Stimulated activated CD8-positive, alpha-beta memory T cell treated with anti-CD3 and anti-CD28 coated beads, Interleukin-4, amount 100 ng/mL, for 1 hour (primary cell): ENCODE results near the gene ASB13.

Experiments
- DNase-seq, 2 donors: peaks; one replicate each; pipeline ENCODE4 v3.0.0-alpha.2; 2020; ENCODE audit warnings: low read depth in 2 of 2, low spot score in 1 of 2

Gene ASB13, protein sequence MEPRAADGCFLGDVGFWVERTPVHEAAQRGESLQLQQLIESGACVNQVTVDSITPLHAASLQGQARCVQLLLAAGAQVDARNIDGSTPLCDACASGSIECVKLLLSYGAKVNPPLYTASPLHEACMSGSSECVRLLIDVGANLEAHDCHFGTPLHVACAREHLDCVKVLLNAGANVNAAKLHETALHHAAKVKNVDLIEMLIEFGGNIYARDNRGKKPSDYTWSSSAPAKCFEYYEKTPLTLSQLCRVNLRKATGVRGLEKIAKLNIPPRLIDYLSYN

DNA sequence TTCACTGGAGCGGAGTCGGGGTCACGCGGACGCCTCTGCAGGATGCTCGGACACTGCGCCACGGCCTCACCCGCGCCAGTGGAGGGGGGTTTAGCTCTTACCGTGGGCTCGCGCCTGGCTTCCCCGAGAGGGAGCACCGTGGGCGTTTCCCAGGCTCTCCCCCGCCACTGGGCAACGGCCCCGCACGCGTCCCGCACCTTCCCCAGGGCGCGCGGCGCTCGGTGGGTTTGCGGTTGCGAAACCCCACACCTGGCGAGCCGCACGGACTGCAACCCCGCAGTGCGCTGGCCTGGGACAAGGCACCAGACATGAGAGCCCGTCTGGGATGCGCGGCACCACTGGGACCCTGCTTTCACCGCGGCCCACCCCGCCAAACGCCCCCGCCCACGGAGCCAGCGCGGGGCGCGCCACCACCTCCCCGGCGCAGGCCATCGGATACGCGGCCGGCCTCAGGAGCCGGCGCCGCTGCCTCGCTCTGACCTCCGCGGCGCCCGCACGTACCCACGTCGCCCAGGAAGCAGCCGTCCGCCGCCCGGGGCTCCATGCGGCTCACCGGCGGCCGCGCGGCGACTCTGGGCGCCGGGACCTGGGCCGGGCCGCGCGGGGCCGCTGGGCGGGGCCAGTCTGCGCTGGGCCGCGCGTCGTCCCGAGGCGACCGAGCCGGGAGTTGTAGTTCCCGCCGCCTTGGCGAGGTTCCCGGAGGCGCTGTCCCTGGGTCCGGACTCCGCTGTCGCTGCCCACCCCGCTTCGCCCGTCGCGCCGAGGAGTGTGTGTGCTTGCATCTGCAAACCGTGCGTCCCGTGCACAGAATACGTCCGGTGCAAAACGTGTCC is at the start of gene ASB13:
ASB13 (minus strand) TSS at position 588 of the 833 bp plus-strand sequence; CDS start at position 544, 44 bp downstream.
- no peak for DNase-seq

DNA sequence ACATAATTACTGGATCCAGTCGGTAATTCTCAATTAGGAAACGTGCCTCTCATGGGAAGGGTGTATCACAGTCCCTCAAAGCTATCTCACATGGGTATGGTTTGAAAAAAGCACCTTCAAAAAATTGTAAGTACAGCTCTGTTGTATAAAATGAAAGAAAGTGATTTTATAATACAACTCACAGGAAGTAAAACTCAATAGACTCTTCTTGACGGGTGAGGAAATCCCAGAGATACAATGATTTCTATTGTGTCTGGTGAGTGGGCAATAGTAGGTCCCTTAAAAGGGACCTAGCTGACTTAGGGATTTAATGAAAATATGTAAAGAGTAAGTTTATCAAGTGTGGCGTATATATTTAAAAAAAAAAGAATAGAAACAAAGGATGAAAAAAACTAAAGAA is 45.2 kb upstream of the ASB13 start:
- no peak for DNase-seq

DNA sequence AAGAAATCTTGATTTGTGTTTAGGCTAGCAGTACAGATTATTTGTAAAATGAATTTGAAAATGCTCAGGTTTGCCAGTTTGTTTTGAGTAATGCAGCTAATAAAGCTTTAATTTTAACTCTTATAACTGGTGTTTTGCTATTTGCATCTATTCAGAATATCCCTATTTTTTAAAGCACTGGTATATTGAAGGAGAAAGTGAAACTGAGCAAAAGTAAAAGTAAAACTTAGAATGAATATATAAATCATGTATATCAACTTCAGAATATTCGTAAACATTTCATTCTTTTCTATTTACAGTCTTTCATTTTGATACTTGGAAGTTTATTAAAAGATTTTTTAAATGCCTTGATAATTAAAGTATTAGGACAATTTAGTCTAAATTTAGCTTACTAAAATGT is 44.5 kb upstream of the ASB13 start:
- DNase-seq = no peak

DNA sequence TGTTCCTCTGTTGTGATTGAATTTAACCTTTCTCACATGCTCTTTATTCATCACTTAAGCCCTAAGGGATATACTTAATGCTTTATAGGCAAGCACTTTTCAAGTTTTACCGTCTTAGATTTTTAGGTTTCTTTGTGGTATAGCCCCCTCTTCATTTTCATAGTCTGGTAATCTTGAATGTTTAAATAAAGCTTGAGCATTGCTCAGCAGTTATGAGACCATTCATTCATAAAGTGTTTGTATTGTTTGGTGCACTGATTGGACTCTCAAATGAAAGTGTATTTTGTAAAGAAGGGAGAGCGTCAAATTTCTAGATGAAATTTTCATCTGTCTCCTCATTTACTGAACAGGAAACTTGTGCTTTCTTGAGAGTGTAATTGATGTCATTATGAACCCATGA is 43.5 kb upstream of the ASB13 start:
- DNase-seq = no peak

DNA sequence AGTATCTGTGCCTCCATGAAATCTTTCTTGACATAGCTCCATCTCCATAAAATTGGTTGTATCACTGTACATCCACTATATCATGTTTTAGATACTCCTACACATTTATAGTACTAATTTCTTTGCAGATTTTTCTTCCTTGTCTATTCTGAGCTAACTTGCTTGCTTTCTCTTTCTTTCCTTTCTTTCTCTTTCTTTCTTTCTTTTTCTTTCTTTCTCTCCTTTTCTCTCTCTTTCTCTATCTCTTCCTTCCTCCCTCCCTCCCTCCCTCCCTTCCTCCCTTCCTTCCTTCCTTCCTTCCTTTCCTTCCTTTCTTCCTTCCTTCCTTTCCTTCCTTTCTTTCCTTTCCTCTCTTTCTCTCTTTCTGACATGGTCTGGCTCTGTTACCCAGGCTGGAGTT is 42.0 kb upstream of the ASB13 start:
- DNase-seq = no peak

DNA sequence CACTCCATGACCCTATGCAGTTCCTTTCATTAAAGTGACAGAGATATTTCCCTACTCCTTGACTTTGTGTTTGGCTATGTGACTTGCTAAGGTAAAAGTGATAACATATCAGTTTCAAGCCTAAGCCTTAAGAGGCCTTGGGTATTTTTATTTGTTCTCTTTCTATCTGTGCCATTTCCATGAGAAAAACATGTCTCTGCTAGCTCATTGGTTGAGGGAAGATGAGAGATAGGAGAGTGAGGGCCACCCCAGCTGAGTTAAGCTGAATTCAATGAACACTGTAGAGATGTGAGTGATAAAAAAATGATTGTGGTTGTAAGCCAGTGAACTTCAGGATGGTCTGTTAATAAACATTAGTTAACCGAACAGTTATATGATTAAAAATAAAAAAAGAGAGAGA is 31.7 kb upstream of the ASB13 start:
- no peak for DNase-seq

DNA sequence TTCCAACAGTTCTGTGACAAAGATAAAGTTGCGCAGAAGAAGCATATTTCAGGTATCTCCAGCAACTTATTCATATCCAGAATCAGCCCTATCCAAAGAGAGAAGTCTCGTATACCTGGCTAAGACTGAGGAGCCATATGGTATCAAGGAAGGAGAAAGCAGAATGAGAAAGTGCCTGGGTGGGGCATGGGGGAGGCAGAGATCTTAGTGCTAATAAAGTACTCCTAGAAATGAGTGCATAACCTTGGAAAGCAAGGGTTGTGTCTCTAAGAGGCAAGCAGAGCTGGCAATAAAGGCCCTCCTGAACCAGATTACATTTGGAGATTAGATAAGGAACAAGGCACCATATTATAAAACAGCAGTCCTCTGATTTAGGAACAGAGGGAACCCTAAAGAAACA is 30.9 kb upstream of the ASB13 start:
- no peak for DNase-seq

DNA sequence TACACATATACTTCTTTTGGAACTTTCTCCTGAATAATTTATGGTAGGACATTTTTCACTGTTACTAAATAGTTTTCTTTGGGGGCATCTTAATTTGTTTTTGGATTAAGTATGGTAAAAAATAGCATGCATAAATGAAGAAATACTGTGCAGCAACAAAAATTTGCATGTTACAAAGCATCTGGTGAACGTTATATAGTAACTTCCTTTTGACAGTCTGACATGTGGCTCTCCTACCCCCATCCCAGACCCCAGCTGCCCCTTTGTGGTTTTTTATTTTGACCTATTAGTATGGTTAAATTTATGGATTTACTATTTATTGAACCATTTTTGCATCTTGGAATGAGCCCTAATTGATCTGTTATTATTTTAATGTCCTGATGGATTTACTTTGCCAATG is 28.2 kb upstream of the ASB13 start:
- DNase-seq = no peak

DNA sequence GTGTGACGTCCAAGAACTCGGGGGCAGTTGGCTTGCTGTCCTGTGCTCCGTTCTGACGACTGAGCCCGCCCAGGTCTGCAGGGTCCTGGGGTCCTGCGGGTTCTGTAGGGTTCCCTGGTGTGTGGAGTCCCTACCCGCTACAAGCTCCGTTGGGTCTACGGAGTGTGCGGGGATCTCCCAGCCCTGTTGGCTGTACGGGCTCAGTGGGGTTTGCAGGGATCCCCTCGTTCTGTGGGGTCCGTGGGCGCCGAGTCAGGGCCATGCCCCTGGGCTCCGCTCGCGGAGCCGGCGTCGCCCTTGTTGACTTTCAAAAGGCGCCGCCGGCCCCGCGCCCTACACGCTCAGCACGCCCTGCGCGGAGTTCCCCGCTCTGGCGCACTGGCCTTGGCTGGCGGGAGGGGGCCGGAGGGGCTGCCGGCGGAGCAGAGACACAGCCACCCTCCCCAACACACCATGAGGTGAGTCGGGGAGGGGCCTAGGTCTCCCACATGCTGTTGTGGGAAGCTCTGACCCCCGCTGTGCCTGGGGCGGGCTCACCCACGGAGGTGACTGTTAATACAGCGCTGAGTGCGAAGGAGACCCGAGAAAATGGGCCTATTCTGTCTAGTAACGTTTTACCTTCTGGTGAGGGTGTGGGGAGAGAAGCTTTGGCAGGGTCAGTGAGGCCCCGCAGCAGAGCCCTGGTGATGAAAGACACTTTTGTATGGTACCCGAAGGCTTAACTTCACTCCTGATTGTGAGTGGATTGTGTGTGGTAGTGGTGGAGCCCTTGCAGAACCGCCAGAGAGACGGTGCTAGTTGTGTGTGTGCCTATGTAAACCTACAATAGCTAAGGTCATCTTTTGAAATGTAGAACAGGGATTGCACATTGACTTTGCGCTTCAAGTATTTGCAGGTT is 26.3 kb upstream of the ASB13 start:
- DNase-seq = peak; percentile 19 to 22

DNA sequence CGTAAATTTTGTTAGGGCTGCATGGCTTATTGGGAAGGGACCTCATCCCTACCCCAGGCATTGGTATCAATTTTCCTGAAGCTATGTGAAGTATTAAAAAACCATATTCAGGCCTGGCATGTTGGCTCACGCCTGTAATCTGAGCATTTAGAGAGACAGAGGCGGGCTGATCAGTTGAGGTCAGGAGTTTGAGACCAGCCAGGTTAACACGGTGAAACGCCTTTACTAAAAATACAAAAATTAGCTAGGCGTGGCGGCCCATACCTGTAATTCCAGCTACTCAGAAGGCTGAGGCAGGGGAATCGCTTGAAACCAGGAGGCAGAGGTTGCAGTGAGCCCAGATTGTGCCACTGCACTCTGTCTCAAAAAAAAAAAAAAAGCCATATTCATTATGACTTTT is 25.4 kb upstream of the ASB13 start:
- DNase-seq = no peak

DNA sequence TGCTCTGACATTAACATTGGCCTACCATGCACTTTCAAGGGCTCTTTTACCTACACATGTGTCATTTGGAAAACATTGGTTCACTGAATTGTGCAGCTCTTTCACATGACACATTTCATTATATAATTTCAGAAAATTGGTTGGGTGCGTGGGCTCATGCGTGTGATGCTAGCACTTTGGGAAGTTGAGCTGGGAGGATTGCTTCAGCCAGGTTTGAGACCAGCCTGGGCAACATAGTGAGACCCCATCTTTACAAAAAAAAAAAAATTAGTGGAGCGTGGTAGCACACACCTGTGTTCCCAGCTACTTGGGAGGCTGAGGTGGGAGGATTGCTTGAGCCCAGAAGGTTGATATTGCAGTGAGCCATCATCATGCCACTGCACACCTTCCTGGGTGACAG is 22.2 kb upstream of the ASB13 start:
- DNase-seq = no peak

DNA sequence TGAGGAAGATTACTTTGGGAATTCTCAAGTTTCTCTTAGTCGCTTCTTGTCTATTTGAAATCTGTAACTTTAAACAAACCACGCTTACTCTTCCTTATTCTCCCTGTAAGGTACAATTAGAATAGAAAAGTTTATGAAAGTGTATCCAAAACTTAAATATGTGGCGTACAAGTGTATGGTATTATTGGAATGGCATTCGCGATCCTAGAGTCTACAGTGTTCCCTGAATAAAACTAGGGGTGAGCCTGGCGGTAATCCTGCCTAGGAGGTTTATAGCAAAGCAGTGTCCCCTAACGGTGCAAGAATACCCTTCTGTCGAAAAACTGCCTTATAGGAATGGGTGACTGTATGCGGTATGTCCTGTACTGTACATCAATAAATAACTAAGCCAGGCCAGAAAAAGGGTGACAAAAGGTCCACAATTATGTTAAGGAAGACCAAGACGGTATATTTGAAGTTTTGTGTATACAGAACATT is 19.4 kb upstream of the ASB13 start:
- no peak for DNase-seq

DNA sequence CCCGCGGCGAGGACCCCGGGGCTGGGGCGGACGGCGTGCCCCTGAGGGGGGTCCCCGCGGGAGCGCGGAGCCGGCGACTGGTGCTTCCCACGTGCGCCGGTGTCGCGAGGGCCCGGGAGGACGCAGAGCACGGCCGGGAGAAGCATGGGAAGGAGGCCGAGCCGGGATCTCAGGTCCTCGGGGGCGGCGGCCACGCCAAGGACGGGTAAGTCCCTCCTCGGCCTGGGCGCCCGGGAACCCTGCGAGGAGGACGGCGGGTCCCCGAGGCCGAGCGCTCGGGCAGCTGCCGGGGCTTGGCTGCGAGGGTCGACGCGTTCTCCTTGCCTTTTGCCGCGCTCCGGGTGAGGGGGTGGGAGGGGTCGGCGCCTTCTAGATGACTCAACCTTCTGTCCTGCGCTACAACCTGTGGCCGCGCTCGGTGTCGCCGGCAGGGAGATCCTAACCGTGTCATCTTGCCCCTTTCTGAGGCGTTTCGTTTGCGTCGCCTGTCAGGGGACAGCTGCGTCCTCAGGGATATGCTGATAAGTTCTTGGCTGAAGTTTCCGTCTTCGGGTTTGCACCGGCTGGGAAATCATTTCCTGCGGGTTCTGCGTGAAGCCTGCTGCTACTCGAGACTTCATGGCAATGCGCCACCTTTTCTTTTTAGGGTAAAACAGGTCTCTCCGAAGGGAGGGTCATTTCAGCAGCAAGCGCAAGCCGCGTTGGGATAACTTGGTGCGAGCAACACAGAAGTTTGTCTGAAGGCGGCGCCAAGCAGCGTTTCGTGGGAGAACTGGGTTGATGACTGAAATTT is 18.8 kb upstream of the ASB13 start:
- DNase-seq = peak; percentile 32 to 45

DNA sequence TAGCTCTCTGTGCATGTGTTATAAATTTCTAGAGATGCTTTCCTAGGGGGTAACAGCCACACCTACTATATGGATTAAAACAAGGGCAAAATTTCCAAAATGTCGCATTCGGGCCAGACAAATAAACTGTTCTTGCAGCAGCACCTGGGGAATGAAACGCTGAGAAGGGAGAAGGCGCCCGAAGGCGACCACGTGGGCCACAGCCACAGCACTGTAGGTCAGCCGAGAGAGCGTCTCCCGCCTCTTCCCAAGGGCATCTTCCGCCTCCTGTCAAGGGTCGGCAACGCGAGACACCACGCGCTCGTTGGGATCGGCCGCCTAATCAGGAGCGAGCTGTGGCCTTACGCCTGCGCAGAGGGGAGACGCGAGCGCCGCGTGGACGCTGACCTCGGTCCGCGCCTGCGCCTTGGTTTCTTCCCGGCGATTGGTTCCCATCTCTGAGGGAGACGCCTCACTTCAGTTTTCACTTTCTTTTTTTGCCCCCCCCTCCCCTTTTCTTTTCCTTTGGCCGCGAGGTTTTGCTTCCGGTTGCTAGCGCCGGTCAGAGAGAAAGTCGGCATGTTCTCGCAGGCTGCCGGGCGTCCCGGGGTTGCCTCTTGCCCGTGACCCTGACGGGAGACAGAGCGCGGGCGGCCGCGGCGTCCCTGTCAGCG is 18.0 kb upstream of the ASB13 start, which contains the start of gene TASOR2:
TASOR2 (plus strand) TSS at position 521 of the 653 bp plus-strand sequence. CDS start 35,805 bp downstream, outside the sequence.
- DNase-seq = peak; percentile 94 to 95

DNA sequence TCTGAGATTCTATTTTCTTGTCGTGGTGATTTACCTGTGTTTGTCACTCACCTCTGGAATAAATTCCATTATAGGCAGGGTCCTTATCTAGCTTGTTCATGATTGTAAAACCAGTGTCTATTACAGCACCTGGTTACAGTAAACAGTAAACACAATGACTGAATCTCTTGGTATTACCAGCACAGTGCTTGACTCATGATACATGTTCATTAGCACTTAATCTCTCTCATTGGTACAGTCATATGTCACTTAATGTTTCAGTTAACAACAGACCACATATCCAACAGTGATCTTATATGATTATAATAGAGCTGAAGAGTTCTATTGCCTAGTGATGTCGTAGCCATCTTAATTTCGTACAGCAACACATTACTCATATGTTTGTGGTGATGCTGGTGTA is 16.7 kb upstream of the ASB13 start:
- no peak for DNase-seq

DNA sequence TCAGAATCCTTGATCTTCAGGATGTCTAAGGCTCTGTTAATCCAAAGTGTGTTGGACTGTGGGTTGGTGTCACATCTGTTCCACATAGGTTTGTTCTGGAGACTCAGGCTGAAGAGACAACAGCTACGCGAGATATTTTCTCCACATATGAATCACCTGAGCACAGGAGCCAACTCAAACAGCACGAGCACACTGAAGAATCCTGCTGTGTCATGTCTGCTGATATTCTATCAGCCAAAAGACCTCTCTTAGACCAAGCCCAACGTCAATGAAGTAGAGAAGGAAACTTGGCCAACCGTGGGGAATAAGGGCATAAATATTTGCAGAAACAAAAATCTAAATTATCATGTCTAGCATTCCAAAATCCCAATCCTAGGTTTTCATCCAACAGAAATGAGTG is 15.5 kb upstream of the ASB13 start:
- no peak for DNase-seq

DNA sequence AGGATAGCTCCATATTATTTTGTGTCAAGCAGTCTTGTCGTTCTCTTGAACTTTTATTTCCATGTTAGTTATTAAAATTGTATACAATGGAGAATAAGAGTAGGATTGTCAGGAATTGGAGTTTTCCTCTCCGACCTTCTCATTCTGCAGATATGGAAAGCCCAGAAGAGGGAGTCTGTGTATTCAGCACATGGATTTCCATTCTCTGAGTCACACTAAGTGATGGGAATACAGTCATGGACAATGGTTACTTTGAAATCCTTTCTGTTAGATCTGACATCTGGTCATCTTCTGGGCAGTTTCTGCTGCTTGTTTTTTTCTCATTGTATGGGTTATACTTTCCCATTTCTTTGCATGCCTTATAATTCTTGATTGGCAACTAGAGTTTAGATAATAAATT is 13.2 kb upstream of the ASB13 start:
- DNase-seq = no peak

DNA sequence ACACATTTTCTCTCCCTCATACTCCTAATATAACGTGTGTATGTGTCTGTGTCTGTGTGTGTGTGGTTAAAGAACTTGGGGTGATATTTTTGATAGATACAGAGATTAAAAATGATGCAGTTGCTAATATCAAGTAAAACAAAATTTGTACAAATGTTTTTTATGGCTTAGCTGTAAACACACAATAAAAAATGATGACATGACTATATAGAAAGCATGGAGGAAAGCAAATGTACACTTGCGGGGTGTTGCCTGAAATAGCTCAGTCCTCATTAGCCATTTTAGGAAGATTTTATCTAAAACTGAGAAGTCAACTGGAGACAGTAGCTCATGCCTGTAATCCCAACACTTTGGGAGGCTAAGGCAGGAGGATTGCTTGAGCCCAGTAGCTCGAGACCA is 12.6 kb upstream of the ASB13 start:
- no peak for DNase-seq

DNA sequence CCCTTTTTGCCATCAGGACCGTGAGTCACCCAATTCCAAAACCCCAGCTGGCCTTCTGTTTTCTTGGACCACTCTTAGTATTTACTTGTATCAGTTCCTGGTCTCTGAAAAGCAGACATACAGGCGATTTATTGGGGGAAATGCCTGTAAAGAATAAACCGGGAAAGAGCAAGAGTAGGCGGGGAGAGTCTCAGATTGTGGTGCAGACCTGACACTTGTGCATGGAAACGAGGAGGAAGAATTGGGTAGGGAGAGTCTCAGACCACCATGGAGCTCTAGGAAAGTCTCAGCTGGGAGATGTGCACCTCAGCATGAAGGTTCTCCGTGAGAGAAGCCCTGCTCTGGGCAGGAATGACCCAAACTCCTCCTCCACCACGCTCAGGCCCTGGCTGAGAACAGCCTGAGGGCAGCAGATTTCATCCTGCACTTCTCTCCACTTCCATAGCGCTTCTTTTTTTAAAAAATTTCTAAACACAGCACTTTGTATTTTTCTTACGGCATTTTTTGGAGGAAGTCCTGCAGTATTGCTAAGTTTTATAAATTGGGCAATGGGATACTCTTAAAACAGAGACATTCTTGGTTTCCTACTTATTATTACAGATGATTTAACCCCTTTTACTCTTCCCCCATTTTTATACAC is 12.1 kb upstream of the ASB13 start:
- no peak for DNase-seq
